Natural killer cell (primary cell): Measurements from ENCODE around the gene ANKRD13A. TPM values are rescaled to one million over a fixed set of nuclear protein-coding genes. Genes with fewer than 3 reads are reported as not detected.

Source experiments
- ATAC-seq, 3 donors: fragments of 150-1000 bp in 2 of 3; fragments of 200-7000 bp in 1 of 3; cut with Tn5 transposase; 1 replicate in 1 of 3; 2 replicates in 2 of 3; pipeline ENCODE4 v1.10.0; 2021; ENCODE audit warnings: mild to moderate bottlenecking in 2 of 3, moderate library complexity in 2 of 3
- DNase-seq, 2 donors: peaks; one replicate each; pipeline versions ENCODE4 v3.0.0 to v3.0.0-alpha.2; 2013 to 2021; ENCODE audit warnings: mixed read lengths in 1 of 2
- H3K27ac ChIP-seq: one replicate; pipeline ENCODE4 v1.5.1; 2013; ENCODE audit warnings: mild to moderate bottlenecking, low read length
- H3K27me3 ChIP-seq: one replicate; pipeline ENCODE4 v1.6.1; 2013; ENCODE audit warnings: low read length; ENCODE audit not compliant: control insufficient read depth, insufficient read depth
- H3K36me3 ChIP-seq: one replicate; pipeline ENCODE4 v1.6.1; 2013; ENCODE audit warnings: low read length; ENCODE audit not compliant: control insufficient read depth, insufficient read depth
- H3K4me1 ChIP-seq: one replicate; pipeline ENCODE4 v1.6.1; 2013; ENCODE audit warnings: low read length; ENCODE audit not compliant: control insufficient read depth, insufficient read depth
- H3K4me3 ChIP-seq: one replicate; pipeline ENCODE4 v1.5.1; 2013; ENCODE audit warnings: low read length
- H3K9me3 ChIP-seq: one replicate; pipeline ENCODE4 v1.6.1; 2013; ENCODE audit warnings: low read length; ENCODE audit not compliant: control insufficient read depth, insufficient read depth
- H3K27ac Mint-ChIP-seq, 2 donors: one replicate each; pipeline ENCODE4 v1.8.0; 2022; ENCODE audit warnings: mild to moderate bottlenecking in 2 of 2, mixed read lengths in 2 of 2, moderate library complexity in 1 of 2
- H3K27me3 Mint-ChIP-seq, 2 donors: one replicate each; pipeline ENCODE4 v1.8.0; 2022; ENCODE audit warnings: low read depth in 2 of 2, mixed read lengths in 2 of 2
- H3K36me3 Mint-ChIP-seq: one replicate; pipeline ENCODE4 v1.8.0; 2022; ENCODE audit warnings: mixed read lengths
- H3K4me1 Mint-ChIP-seq, 2 donors: one replicate each; pipeline ENCODE4 v1.8.0; 2022; ENCODE audit warnings: mixed read lengths in 2 of 2
- H3K4me3 Mint-ChIP-seq: one replicate; pipeline ENCODE4 v1.8.0; 2022; ENCODE audit warnings: mild to moderate bottlenecking, moderate library complexity, mixed read lengths
- H3K9me3 Mint-ChIP-seq, 2 donors: one replicate each; pipeline ENCODE4 v1.8.0; 2022; ENCODE audit warnings: mixed read lengths in 2 of 2
- WGBS: methylation state at CpG from one replicate; pipeline ENCODE4 v1.1.7; 2013; ENCODE audit warnings: missing lambda C conversion rate; ENCODE audit not compliant: insufficient coverage; 5-methylcytosine and 5-hydroxymethylcytosine counted together
- intact Hi-C: fragments of 100-400 bp; cut with micrococcal nuclease; formaldehyde crosslinking; loops from one replicate; pipeline ENCODE4 v1.14.2; 2022
- total RNA-seq, 4 donors: library from RNA; stranded (reverse); fragments of 120-200 nt in 1 of 4; gene quantifications; one replicate each; pipeline versions ENCODE4 v1.2.3 to v1.2.4, GENCODE V29; 2013 to 2022
- TF ChIP-seq, protein P1 (sequence below): fragments of 200-600 bp; IDR thresholded peaks from one replicate; pipeline ENCODE4 v1.8.0; 2022; ENCODE audit warnings: antibody characterized with exemption

ANKRD13A gene
- total RNA-seq, 3 donors from 2014 or later (not counting 1 experiment from before 2014, with no cell fraction given) = 74.9 to 93.6 (median 90.7) TPM

DNA sequence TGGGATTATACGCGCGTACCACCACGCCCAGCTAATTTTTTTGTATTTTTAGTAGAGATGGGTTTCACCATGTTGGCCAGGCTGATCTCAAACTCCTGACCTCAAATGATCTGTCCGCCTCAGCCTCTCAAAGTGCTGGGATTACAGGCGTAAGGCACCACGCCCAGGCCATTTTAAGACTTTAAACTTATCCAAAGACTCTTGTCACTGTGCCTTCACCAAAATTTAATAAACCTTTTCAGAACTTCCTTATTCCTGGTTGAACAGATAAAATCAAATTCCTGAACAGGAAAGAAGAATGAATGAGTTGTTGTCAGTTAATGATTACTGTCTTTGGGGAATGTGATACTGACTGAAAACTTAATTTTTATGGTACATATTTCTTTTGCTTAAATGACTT lies 40.9 kb upstream of the ANKRD13A start:
- Histone ChIP-seq H3K27me3 (no peaks in the 10 kb centered on the region), H3K4me3 (no peak overlapping the region), H3K36me3 (peaks cover 63% of the 10 kb centered on the region), H3K4me1 (no peaks in the 10 kb centered on the region), H3K9me3 (no peaks in the 10 kb centered on the region), H3K27ac (no peak overlapping the region)
- Mint-ChIP-seq H3K36me3 (peaks cover 8% of the 10 kb centered on the region), H3K27me3 (no peaks in the 10 kb centered on the region), H3K9me3 (no peaks in the 10 kb centered on the region), H3K4me1 (peaks cover 0 to 3% of the 10 kb centered on the region in 2 donors), H3K4me3 (no peak overlapping the region), H3K27ac (no peak overlapping the region)
- TF ChIP-seq, protein P1, sequence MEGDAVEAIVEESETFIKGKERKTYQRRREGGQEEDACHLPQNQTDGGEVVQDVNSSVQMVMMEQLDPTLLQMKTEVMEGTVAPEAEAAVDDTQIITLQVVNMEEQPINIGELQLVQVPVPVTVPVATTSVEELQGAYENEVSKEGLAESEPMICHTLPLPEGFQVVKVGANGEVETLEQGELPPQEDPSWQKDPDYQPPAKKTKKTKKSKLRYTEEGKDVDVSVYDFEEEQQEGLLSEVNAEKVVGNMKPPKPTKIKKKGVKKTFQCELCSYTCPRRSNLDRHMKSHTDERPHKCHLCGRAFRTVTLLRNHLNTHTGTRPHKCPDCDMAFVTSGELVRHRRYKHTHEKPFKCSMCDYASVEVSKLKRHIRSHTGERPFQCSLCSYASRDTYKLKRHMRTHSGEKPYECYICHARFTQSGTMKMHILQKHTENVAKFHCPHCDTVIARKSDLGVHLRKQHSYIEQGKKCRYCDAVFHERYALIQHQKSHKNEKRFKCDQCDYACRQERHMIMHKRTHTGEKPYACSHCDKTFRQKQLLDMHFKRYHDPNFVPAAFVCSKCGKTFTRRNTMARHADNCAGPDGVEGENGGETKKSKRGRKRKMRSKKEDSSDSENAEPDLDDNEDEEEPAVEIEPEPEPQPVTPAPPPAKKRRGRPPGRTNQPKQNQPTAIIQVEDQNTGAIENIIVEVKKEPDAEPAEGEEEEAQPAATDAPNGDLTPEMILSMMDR = no peak
- DNase-seq = no peak
- 98% methylated on average over 7 of the region's 7 CpGs for WGBS
- ATAC-seq = no peak
- intact Hi-C loops = no loop called here

DNA sequence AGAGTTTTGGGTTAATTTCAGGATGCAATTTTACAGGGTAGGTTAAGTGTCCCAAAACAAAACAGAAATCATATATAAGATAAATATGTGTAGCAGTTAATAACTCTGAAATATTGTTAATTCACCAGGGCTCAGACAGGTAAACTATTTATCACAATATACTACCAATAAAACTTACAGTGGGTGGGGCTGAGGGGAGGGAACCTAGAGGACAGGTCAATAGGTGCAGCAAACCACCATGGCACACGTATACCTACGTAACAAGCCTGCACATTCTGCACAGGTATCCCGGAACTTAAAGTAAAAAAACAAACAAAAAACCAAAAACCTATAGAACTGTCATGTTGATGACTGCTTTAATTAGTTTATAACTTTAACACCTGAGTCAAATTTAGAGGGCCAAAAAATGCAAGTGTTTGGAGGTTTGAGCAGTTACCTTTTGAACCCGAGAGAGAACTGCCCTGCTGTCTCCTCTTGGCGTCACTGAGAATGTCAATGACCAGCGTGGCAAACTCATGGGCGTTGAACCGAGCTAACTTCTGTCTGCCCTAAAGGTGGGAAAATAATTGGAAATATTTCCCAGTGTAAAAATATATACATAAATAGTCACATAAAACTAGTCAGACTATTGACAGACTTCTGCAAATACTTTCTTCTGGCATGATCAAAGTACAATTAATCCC lies 39.7 kb upstream of the ANKRD13A start:
- H3K27me3 ChIP-seq = no peaks in the 10 kb centered on the region
- no peak overlapping the region for H3K27ac ChIP-seq
- Mint-ChIP-seq H3K27ac (no peak overlapping the region), H3K4me1 (peaks cover 5 to 6% of the 10 kb centered on the region in 2 donors), H3K9me3 (no peaks in the 10 kb centered on the region), H3K27me3 (no peaks in the 10 kb centered on the region), H3K4me3 (no peak overlapping the region), H3K36me3 (peaks cover 8% of the 10 kb centered on the region)
- peaks cover 68% of the 10 kb centered on the region for H3K36me3 ChIP-seq
- TF ChIP-seq, protein P1 = no peak
- no peak for DNase-seq
- WGBS = 100% methylated on average over 2 of the region's 8 CpGs
- intact Hi-C loops = no loop called here
- no peak overlapping the region for H3K4me3 ChIP-seq
- ATAC-seq = no peak
- H3K9me3 ChIP-seq = no peaks in the 10 kb centered on the region
- H3K4me1 ChIP-seq = no peaks in the 10 kb centered on the region

DNA sequence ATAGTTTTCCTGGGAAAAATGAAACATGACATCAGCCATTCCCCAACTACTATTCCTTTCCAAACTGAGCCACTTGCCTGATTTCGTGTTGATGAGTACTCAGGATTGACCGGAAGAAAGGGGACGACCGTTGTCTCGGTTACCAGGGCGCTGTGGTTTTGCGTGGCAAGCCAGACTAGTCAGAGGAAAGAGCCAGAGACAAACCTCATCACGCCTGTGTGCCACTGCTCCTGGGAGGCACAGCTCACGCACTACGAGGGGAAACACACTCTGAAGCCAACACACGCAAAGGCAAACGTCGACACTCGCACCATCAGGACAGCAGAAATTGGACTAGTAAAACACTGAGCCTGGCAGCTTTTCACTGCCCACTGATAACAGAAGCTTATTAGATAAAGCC lies 38.0 kb upstream of the ANKRD13A start:
- H3K9me3 Mint-ChIP-seq = no peaks in the 10 kb centered on the region
- TF ChIP-seq, protein P1 = no peak
- 86% methylated on average over 14 of the region's 14 CpGs for WGBS

DNA sequence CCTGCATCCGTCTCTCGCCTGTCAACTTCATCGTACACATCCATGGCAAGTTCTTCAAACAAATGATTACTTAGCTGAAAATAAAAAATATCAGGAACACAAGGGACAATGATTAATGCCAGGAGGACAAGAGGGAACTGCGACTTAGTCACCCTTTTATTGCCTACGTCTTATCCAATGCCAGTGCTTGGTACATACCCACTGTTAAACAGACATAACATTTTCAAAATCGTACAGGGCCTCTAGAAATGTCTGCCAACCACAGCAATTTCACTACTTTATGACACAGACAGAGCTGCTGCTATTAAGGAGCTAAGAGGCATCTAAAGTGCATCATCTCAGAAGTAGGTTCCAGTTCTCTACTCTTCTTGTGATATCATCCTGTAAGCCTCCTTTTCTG lies 37.6 kb upstream of the ANKRD13A start:
- Histone ChIP-seq H3K27ac (no peak overlapping the region), H3K4me1 (no peaks in the 10 kb centered on the region), H3K27me3 (no peaks in the 10 kb centered on the region), H3K9me3 (no peaks in the 10 kb centered on the region), H3K36me3 (peaks cover 79% of the 10 kb centered on the region), H3K4me3 (no peak overlapping the region)
- H3K4me3 Mint-ChIP-seq = no peak overlapping the region
- H3K36me3 Mint-ChIP-seq = peaks cover 11% of the 10 kb centered on the region
- peak overlapping the region in 1 of 2 donors; percentile 27 for H3K27ac Mint-ChIP-seq
- 95% methylated on average over 6 of the region's 6 CpGs for WGBS
- H3K9me3 Mint-ChIP-seq = no peaks in the 10 kb centered on the region
- no peak for DNase-seq
- ATAC-seq = no peak
- intact Hi-C loops = no loop called here
- TF ChIP-seq, protein P1 = no peak
- peaks cover 5 to 6% of the 10 kb centered on the region in 2 donors for H3K4me1 Mint-ChIP-seq
- H3K27me3 Mint-ChIP-seq = no peaks in the 10 kb centered on the region

More for the DNA sequence above, 38.0 kb upstream of the ANKRD13A start:
- H3K4me1 Mint-ChIP-seq = peaks cover 5 to 6% of the 10 kb centered on the region in 2 donors
- intact Hi-C loops = no loop called here
- no peak for DNase-seq
- no peak for ATAC-seq
- H3K27ac ChIP-seq = no peak overlapping the region
- no peaks in the 10 kb centered on the region for H3K27me3 ChIP-seq
- no peak overlapping the region for H3K4me3 Mint-ChIP-seq
- H3K36me3 ChIP-seq = peaks cover 78% of the 10 kb centered on the region
- H3K27me3 Mint-ChIP-seq = no peaks in the 10 kb centered on the region
- H3K4me3 ChIP-seq = no peak overlapping the region
- no peaks in the 10 kb centered on the region for H3K9me3 ChIP-seq
- H3K4me1 ChIP-seq = no peaks in the 10 kb centered on the region
- H3K27ac Mint-ChIP-seq = peak overlapping the region in 1 of 2 donors; percentile 27
- peaks cover 8% of the 10 kb centered on the region for H3K36me3 Mint-ChIP-seq
